ENCODE data around the gene IL13. TPM values are rescaled to one million over a fixed set of nuclear protein-coding genes. Genes with fewer than 3 reads are reported as not detected.
"Not testable (repeated sequence)": the region's sequence is repeated elsewhere in the genome, so short reads cannot be mapped to it uniquely, and the experiment has no call there.

Gene IL13
- total RNA-seq, 1 donor = 0.31 TPM

DNA sequence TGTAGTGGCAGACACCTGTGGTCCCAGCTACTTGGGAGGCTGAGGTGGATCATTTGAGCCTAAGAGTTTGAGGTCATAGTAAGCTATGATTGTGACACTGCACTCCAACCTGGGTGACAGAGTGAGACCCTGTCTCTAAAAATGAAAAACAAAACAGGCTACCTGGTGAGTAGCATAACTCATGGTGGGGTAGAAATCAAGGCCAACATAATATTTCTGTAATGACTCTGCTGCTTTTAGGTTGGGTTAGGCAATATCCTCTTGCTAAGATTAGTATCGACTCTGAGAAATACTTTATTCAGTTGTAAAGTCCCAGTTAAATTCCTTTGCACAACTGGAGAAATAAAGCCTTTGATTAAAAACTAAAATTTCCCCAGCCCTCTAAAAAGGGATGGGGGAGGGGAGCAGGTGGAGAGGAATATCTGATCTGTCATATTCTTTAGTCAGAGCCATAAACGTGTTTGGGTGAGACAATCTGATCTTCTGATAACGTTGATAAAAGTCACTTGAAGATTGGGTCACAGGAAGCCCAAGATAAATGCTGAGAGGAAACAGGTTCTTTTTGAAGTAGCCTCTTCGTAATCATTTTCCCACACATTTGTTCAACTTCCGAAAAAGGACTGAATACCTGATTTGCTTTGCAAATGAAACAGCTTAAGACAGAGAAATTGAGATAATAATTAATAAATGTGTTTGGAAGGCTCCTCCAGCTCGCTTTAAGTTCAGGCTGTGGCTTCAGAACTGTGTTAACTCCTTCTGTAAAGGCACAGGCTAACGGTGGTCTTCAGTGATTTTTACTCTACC is 30.8 kb downstream of the IL13 start:
- Histone ChIP-seq H3K27me3 (ENCODE audit: insufficient read depth, low read length) (no peaks in the 10 kb centered on the region), H3K4me3 (ENCODE audit: low read length) (no peak overlapping the region), H3K9me3 (ENCODE audit: low read depth, low read length) (no peaks in the 10 kb centered on the region), H3K4me1 (ENCODE audit: insufficient read depth, low read length) (peaks cover 15% of the 10 kb centered on the region)

DNA sequence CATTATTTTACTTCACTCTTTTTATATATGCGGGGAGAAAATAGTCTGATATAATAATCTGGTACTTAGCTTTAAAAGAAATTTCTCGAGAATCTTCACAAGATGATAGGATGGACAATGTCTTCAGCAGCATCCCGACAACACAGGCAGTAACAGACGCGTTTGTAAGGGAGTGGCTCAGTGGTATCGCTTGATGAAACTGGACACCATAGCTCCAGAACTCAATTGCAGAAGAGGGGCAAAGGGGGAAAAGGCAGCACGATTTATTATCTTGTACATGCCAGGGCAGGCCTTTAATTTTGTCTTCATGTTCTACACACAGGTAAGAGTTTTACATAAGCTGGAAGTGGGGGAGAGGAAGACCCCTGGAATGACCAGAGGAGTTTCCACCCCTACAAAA is 31.5 kb downstream of the IL13 start:
- Histone ChIP-seq H3K4me1 (ENCODE audit: insufficient read depth, low read length) (peaks cover 15% of the 10 kb centered on the region), H3K27me3 (ENCODE audit: insufficient read depth, low read length) (no peaks in the 10 kb centered on the region), H3K9me3 (ENCODE audit: low read depth, low read length) (no peaks in the 10 kb centered on the region), H3K4me3 (ENCODE audit: low read length) (no peak overlapping the region)

DNA sequence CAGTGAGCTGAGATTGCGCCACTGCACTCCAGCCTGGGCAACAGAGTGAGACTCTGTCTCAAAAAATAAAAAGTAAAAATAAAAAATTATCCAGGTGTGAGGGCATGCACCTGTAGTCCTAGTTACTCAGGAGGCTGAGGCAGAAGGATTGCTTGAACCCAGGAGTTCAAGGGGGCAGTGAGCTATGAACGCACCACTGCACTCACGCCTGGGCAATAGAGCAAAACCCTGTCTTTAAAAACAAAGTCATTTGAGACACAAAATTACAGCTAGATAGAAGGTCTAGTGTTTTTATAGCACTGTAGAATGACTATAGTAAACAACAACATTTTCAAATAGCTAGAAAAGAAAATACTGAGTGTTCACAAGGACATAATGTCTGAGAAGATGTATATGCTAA is 32.2 kb downstream of the IL13 start:
- no peaks in the 10 kb centered on the region for H3K27me3 ChIP-seq (ENCODE audit: insufficient read depth, low read length)
- no peak overlapping the region for H3K4me3 ChIP-seq (ENCODE audit: low read length)
- H3K4me1 ChIP-seq (ENCODE audit: insufficient read depth, low read length) = peaks cover 15% of the 10 kb centered on the region
- no peaks in the 10 kb centered on the region for H3K9me3 ChIP-seq (ENCODE audit: low read depth, low read length)

DNA sequence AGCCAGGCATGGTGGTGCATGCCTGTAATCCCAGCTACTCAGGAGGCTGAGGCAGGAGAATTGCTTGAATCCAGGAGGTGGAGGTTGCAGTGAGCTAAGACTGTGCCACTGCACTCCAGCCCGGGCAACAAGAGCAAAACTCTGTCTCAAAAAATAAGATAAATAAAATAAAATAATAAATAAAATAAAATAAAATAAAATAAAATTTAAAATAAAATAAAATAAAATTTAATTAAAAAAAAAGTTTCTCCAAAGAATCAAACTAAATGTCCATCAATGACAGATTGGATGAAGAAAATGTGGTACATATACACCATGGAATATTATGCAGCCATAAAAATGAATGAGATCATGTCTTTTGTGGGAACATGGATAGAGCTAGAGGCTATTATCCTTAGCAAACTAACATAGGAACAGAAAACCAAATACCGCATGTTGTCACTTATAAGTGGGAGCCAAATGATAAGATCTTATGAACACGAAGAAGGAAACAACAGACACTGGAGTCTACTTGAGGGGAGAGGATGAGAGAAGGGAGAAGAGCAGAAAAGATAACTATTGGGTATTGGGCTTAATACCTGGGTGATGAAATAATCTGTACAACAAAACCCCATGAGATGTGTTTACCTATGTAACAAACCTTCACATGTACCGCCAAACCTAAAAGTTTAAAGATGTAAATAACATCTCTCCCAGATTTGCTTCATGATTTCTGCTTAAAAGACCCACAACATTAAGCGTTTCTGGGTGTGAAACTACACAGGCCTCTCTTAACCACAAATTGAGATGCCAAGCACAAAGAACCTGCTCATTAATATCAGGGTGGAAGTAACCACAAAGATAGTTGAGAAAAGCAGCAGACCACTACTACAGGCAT is 34.0 kb downstream of the IL13 start:
- H3K9me3 ChIP-seq (ENCODE audit: low read depth, low read length); H3K27me3 ChIP-seq (ENCODE audit: insufficient read depth, low read length); H3K4me3 ChIP-seq (ENCODE audit: low read length): not testable (repeated sequence)
- peaks cover 15% of the 10 kb centered on the region for H3K4me1 ChIP-seq (ENCODE audit: insufficient read depth, low read length)

DNA sequence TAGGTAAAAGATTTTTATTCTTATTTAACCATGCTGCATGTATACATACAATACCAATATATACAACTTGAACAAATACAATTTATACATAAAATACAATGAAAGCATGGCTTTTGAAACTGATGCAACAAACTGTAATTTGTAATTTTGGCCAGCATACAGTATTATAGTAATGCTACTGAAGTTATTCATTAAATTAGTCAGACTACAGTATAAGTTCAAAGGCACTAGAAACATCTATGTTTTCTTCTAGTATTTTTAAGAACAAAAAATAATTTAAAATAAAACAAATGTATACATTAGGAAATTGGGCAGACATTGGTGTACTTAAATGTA is 34.6 kb downstream of the IL13 start:
- peaks cover 15% of the 10 kb centered on the region for H3K4me1 ChIP-seq (ENCODE audit: insufficient read depth, low read length)

DNA sequence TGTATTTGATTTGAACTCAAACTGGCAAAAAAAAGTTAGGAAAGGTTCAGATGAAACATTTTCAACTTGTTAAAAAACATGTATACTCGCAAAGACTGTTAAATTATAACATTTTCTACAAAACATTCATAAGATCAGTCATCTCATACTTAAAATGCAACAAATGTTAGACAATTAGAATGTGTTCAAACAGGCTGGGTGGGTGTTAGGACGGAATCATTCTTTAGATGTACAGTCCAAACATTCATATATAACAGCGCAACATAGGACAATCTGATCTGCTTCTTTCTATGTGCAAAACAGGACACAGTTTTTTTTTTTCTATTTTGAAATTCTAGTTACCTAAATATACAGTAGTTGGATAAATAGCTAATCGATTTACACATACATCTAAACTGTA is 38.0 kb downstream of the IL13 start:
- Histone ChIP-seq H3K4me3 (ENCODE audit: low read length) (no peak overlapping the region), H3K4me1 (ENCODE audit: insufficient read depth, low read length) (no peaks in the 10 kb centered on the region), H3K9me3 (ENCODE audit: low read depth, low read length) (no peaks in the 10 kb centered on the region), H3K27me3 (ENCODE audit: insufficient read depth, low read length) (no peaks in the 10 kb centered on the region)

More for the DNA sequence above, 34.6 kb downstream of the IL13 start:
- H3K9me3 ChIP-seq (ENCODE audit: low read depth, low read length) = no peaks in the 10 kb centered on the region
- no peak overlapping the region for H3K4me3 ChIP-seq (ENCODE audit: low read length)
- no peaks in the 10 kb centered on the region for H3K27me3 ChIP-seq (ENCODE audit: insufficient read depth, low read length)

DNA sequence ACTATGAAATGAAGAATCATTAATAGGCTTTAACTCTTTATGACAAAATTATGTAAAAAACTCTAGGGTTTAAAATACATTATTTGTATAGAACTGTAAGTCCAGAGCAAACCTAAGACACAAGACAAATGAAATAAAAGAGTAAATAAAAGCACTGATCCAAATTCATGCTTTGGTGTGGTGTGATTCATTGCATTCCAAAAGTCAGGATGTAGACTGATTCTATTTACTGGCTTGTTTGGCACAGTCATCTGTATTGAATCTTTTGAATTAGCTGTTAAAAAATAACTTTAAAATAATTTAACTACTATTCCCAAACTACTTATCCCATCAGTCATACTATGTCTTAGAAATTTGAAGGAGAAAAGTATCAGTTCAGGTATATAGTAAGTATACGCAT is 46.9 kb downstream of the IL13 start:
- H3K4me1 ChIP-seq (ENCODE audit: insufficient read depth, low read length) = no peaks in the 10 kb centered on the region
- no peaks in the 10 kb centered on the region for H3K27me3 ChIP-seq (ENCODE audit: insufficient read depth, low read length)
- no peaks in the 10 kb centered on the region for H3K9me3 ChIP-seq (ENCODE audit: low read depth, low read length)
- H3K4me3 ChIP-seq (ENCODE audit: low read length) = no peak overlapping the region

DNA sequence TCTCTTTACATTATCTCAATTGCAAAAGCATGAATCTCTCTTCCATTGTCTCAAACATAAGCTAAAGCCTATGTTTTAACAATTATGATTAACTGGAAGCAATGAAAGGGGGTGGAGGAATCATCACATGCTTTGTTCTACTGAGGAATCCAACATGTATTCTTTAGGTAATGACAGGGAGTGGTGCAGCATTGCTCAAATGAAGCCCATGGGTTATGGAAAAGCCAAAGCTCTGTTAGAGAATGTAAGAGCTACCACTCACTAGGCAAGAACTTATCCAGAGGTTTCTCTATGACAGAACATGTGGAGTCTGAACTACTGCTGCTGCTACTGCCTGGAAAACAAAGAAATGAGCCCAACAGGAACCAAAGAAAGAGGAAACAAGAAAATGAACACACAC is 50.7 kb downstream of the IL13 start:
- H3K27me3 ChIP-seq (ENCODE audit: insufficient read depth, low read length) = no peaks in the 10 kb centered on the region

More for the DNA sequence above, 50.7 kb downstream of the IL13 start:
- Histone ChIP-seq H3K9me3 (ENCODE audit: low read depth, low read length) (no peaks in the 10 kb centered on the region), H3K4me1 (ENCODE audit: insufficient read depth, low read length) (no peaks in the 10 kb centered on the region), H3K4me3 (ENCODE audit: low read length) (no peak overlapping the region)

Other genes starting within 250 kb of the IL13 start
- gene IRF1, start 167.4 kb upstream of the IL13 start, total RNA-seq = 655 TPM
- not detected for gene IL5, start 114.7 kb upstream of the IL13 start, total RNA-seq
- gene RAD50, start 101.2 kb upstream of the IL13 start, total RNA-seq = 17.0 TPM
- not detected for gene IL4, start 15.8 kb downstream of the IL13 start, total RNA-seq
- 5.6 TPM for gene KIF3A, start 79.4 kb downstream of the IL13 start, total RNA-seq
- 1.5 TPM for gene CCNI2, start 89.3 kb downstream of the IL13 start, total RNA-seq
- 3.8 TPM for gene SEPTIN8, start 119.1 kb downstream of the IL13 start, total RNA-seq
- not detected for gene SOWAHA, start 155.1 kb downstream of the IL13 start, total RNA-seq
- gene SHROOM1, start 172.5 kb downstream of the IL13 start, total RNA-seq = 0.52 TPM
- gene GDF9, start 208.3 kb downstream of the IL13 start, total RNA-seq = 0.42 TPM
- 52.3 TPM for gene UQCRQ, start 208.5 kb downstream of the IL13 start, total RNA-seq
- gene LEAP2, start 215.5 kb downstream of the IL13 start, total RNA-seq = 0.21 TPM

All from mononuclear cell (primary cell).